WTC11 (cell line): Measurements from ENCODE around the gene RAPSN. TPM values are rescaled to one million over a fixed set of nuclear protein-coding genes. Genes with fewer than 3 reads are reported as not detected.
A peak's percentile ranks its signal among the peaks of the same experiment; 100 is the strongest.

Experiments
- ATAC-seq: fragments of 200-7000 bp; cut with Tn5 transposase; 2 replicates; pipeline ENCODE4 v1.10.0; 2021; ENCODE audit warnings: mild to moderate bottlenecking, moderate library complexity
- CTCF ChIA-PET: fragments of 300-600 bp; sonication (Branson Sonifier 250); formaldehyde crosslinking; loops from one replicate; lab custom pipeline; 2021; ENCODE audit warnings: antibody characterized with exemption; lab: Charles Lee
- POLR2A ChIA-PET: fragments of 350-600 bp; sonication (Branson Sonifier 250); formaldehyde crosslinking; loops from one replicate; lab custom pipeline; 2021; ENCODE audit warnings: antibody characterized with exemption; lab: Charles Lee
- DNase-seq: peaks from one replicate; pipeline ENCODE4 v3.0.0; 2021; ENCODE audit warnings: low spot score
- H3K27ac Mint-ChIP-seq: 2 replicates; pipeline ENCODE4 v1.8.0; 2021; ENCODE audit warnings: mixed read lengths
- H3K27me3 Mint-ChIP-seq: 2 replicates; pipeline ENCODE4 v1.8.0; 2021; ENCODE audit warnings: low read depth, mild to moderate bottlenecking, moderate library complexity, mixed read lengths
- H3K36me3 Mint-ChIP-seq: 2 replicates; pipeline ENCODE4 v1.8.0; 2021; ENCODE audit warnings: mixed read lengths
- H3K4me1 Mint-ChIP-seq: 2 replicates; pipeline ENCODE4 v1.8.0; 2022; ENCODE audit warnings: mixed read lengths
- H3K4me3 Mint-ChIP-seq: 2 replicates; pipeline ENCODE4 v1.8.0; 2021; ENCODE audit warnings: mild to moderate bottlenecking, moderate library complexity, mixed read lengths
- H3K9me3 Mint-ChIP-seq: 2 replicates; pipeline ENCODE4 v1.8.0; 2021; ENCODE audit warnings: mixed read lengths
- AFF4 ChIP-seq: sonication (generic); formaldehyde crosslinking; IDR thresholded peaks from 2 replicates; pipeline ENCODE4 v1.8.1; 2023; ENCODE audit warnings: mild to moderate bottlenecking, missing genetic modification reagents, borderline replicate concordance
- CBFB ChIP-seq: sonication (generic); formaldehyde crosslinking; IDR thresholded peaks from 2 replicates; pipeline ENCODE4 v1.8.1; 2022; ENCODE audit warnings: mild to moderate bottlenecking, low read depth, missing genetic modification reagents
- CREM ChIP-seq: sonication (generic); formaldehyde crosslinking; IDR thresholded peaks from 2 replicates; pipeline ENCODE4 v1.8.1; 2022; ENCODE audit warnings: mild to moderate bottlenecking, missing genetic modification reagents, moderate library complexity
- GTF2I ChIP-seq: fragments of 250-450 bp; sonication (Bioruptor Pico); conservative IDR thresholded peaks from 2 replicates; pipeline ENCODE4 v1.4.0; 2021; ENCODE audit warnings: mild to moderate bottlenecking
- MLX ChIP-seq: sonication (generic); formaldehyde crosslinking; IDR thresholded peaks from 2 replicates; pipeline ENCODE4 v1.8.1; 2023; ENCODE audit warnings: mild to moderate bottlenecking, missing genetic modification reagents, moderate library complexity
- NFE2L1 ChIP-seq: sonication (generic); formaldehyde crosslinking; IDR thresholded peaks from 2 replicates; pipeline ENCODE4 v1.8.1; 2023; ENCODE audit warnings: missing genetic modification reagents
- OVOL2 ChIP-seq: fragments of 250-450 bp; sonication (Bioruptor Pico); IDR thresholded peaks from 2 replicates; pipeline ENCODE4 v1.9.0; 2021; ENCODE audit warnings: mild to moderate bottlenecking, borderline replicate concordance
- RELA ChIP-seq: sonication (generic); formaldehyde crosslinking; IDR thresholded peaks from 2 replicates; pipeline ENCODE4 v1.8.1; 2022; ENCODE audit warnings: missing genetic modification reagents, mild to moderate bottlenecking, borderline replicate concordance
- SMAD3 ChIP-seq: sonication (generic); formaldehyde crosslinking; IDR thresholded peaks from 2 replicates; pipeline ENCODE4 v1.8.0; 2022; ENCODE audit warnings: missing genetic modification reagents, mild to moderate bottlenecking, borderline replicate concordance
- SMAD4 ChIP-seq: sonication (generic); formaldehyde crosslinking; IDR thresholded peaks from 2 replicates; pipeline ENCODE4 v1.8.0; 2022; ENCODE audit warnings: mild to moderate bottlenecking, missing genetic modification reagents
- TCF7 ChIP-seq: sonication (generic); formaldehyde crosslinking; IDR thresholded peaks from 2 replicates; pipeline ENCODE4 v1.8.0; 2022; ENCODE audit warnings: mild to moderate bottlenecking, low read depth, missing genetic modification reagents, moderate library complexity
- USF1 ChIP-seq: sonication (generic); formaldehyde crosslinking; IDR thresholded peaks from 2 replicates; pipeline ENCODE4 v1.8.0; 2022; ENCODE audit warnings: mild to moderate bottlenecking, missing genetic modification reagents
- ZBTB21 ChIP-seq: sonication (generic); formaldehyde crosslinking; IDR thresholded peaks from 2 replicates; pipeline ENCODE4 v1.8.1; 2023; ENCODE audit warnings: mild to moderate bottlenecking, missing genetic modification reagents, borderline replicate concordance
- ZNF121 ChIP-seq: sonication (generic); formaldehyde crosslinking; IDR thresholded peaks from 2 replicates; pipeline ENCODE4 v1.8.0; 2023; ENCODE audit warnings: missing genetic modification reagents
- ZNF138 ChIP-seq: sonication (generic); formaldehyde crosslinking; conservative IDR thresholded peaks from 2 replicates; pipeline ENCODE4 v1.8.1; 2022; ENCODE audit warnings: mild to moderate bottlenecking, moderate library complexity, missing genetic modification reagents
- ZNF532 ChIP-seq: fragments of 250-450 bp; sonication (Bioruptor Pico); IDR thresholded peaks from 2 replicates; pipeline ENCODE4 v1.9.0; 2021; ENCODE audit warnings: mild to moderate bottlenecking, borderline replicate concordance
- ZSCAN18 ChIP-seq: fragments of 250-450 bp; sonication (Bioruptor Pico); IDR thresholded peaks from 2 replicates; pipeline ENCODE4 v2.1.2; 2022; ENCODE audit warnings: mild to moderate bottlenecking, moderate library complexity
- total RNA-seq: library from RNA; stranded (reverse); gene quantifications from 3 replicates; pipeline ENCODE4 v1.2.3, GENCODE V29; 2021

The RAPSN gene
- total RNA-seq, 1 experiment from 2014 or later = 0.66 TPM

- Mint-ChIP-seq H3K9me3 (no peaks in the 10 kb centered on the region), H3K27me3 (no peaks in the 10 kb centered on the region), H3K4me3 (no peak overlapping the region), H3K27ac (peak overlapping the region; percentile 66; the same call in 1 of the 2 replicates), H3K4me1 (peaks cover 52% of the 10 kb centered on the region), H3K36me3 (peaks cover 44% of the 10 kb centered on the region)
- POLR2A ChIA-PET = no interaction called here
- DNase-seq (no peak), ATAC-seq (no peak)
- no peak for TF ChIP-seq USF1
- TF ChIP-seq ZNF138 (CRISPR knock-in tag) = no peak
- TF ChIP-seq MLX (CRISPR knock-in tag) = no peak
- no peak for TF ChIP-seq GTF2I (CRISPR knock-in tag)
- TF ChIP-seq ZSCAN18 (CRISPR knock-in tag) = no peak
- no peak for TF ChIP-seq RELA (CRISPR knock-in tag)
- TF ChIP-seq ZBTB21 (CRISPR knock-in tag) = no peak
- TF ChIP-seq SMAD4 (CRISPR knock-in tag) = no peak
- TF ChIP-seq CREM = no peak
- TF ChIP-seq OVOL2 (CRISPR knock-in tag) = no peak
- TF ChIP-seq AFF4 (CRISPR knock-in tag) = no peak
- no peak for TF ChIP-seq SMAD3
- no peak for TF ChIP-seq CBFB (CRISPR knock-in tag)
- CTCF ChIA-PET = interaction anchor here (2.3 kb wide), 1 partner anchor 14 kb away, joined by 7 read pairs; no protein-coding TSS in a partner anchor
These were observed 19.8 kb upstream of the RAPSN start for GRCh38 chr11:47468598-47469214.

GRCh38 chr11:47467357-47467756, 18.4 kb upstream of the RAPSN start:
- no peak for TF ChIP-seq ZNF121 (CRISPR knock-in tag)
- no peak for TF ChIP-seq ZNF532 (CRISPR knock-in tag)
- no peak for TF ChIP-seq NFE2L1 (CRISPR knock-in tag)
- no peak for TF ChIP-seq TCF7
- CTCF ChIA-PET = interaction anchor here (1.0 to 1.6 kb wide), 2 partner anchors 13 to 99 kb away, joined by 3 to 8 read pairs; no protein-coding TSS in a partner anchor
- ATAC-seq = peak; percentile 8

More at GRCh38 chr11:47467357-47467756, 18.4 kb upstream of the RAPSN start:
- Mint-ChIP-seq H3K9me3 (no peaks in the 10 kb centered on the region), H3K27ac (peak overlapping the region; percentile 73; the same call in 1 of the 2 replicates), H3K4me1 (peaks cover 53% of the 10 kb centered on the region), H3K36me3 (peaks cover 31% of the 10 kb centered on the region), H3K27me3 (no peaks in the 10 kb centered on the region), H3K4me3 (no peak overlapping the region)
- DNase-seq = no peak
- POLR2A ChIA-PET = no interaction called here
